Retinal pigment epithelial cell (primary cell): ENCODE measurements around the gene TMEM82.

Source experiments
- DNase-seq: peaks from one replicate; pipeline ENCODE4 v3.0.0-alpha.2; 2010; ENCODE audit warnings: low read depth
- H3K4me3 ChIP-seq: 2 replicates; pipeline ENCODE4 v1.5.1; 2011; ENCODE audit warnings: mild to moderate bottlenecking, low read length, control low read depth, moderate library complexity
- CTCF ChIP-seq: conservative IDR thresholded peaks from 2 replicates; pipeline ENCODE4 v1.5.1; 2011; ENCODE audit warnings: low read depth, low read length, control low read depth, inconsistent platforms

TMEM82 gene

DNA sequence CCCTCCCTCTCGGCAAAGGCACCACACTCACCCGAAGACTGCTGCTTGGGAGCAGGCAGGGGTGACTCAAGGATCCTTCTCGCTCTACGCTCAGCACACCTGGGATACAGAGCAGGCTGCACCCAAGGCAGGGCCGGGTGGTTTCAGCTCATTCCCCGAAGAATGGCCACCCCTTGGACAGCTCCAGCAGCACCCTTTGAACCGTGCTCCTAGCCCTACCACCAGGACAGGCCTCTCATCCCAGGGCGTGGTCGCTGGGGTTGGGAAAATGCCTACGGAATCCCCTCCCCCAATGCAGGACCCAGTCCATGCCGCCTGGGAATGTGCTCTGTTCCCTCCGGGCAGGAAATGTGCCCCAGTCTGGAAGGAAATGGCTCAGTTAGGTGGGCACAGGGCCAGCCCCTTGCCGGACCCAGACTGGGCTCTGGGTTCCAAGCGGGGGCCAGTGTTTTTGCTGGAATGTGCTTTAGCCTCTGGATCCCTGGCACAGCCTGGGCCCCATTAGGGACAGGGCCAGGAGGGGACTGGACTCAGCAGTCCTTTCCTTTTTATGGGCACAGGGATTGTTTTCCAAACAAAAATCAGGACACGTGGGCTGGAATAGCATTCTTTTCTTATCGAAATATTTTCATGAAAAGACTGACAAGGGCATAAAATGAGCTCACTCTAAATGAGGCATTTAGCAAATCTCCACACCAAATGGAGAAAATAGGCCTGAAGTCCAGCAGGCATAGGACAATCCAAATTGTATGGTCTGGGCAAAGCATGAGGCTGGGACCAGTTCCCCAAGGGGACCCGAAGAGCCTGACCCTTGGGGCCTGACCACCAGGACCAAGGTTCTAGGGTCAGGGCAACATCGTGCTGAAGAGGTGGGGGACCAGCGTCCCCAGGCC, 7.3 kb downstream of the TMEM82 start:
- no peak overlapping the region for H3K4me3 ChIP-seq
- DNase-seq, result no peak
- no peak for TF ChIP-seq CTCF

DNA sequence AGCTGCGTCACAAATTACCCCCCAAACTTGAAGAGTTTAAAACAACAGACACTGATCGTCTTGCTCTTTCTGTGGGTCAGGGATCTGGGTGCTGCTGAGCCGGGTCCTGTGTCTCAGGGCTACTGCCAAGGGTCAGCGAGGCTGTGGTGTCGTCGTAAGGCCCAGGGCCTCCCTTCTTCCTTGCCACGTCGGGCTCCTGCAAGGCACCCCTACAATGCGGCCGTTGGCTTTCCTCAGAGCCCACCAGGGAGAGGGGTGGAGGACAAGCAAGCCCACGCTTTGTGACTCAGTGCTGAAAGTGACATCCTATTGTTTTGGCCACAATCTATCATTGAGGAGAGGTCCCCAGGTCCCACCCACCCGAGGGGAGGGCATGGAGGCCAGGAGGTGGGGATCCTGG, 8.6 kb downstream of the TMEM82 start:
- TF ChIP-seq CTCF, result no peak
- no peak overlapping the region for H3K4me3 ChIP-seq
- DNase-seq, result no peak

- no peak for TF ChIP-seq CTCF
- DNase-seq, result no peak
Measured at GRCh38 chr1:15751717-15752116, 9.4 kb downstream of the TMEM82 start.

DNA sequence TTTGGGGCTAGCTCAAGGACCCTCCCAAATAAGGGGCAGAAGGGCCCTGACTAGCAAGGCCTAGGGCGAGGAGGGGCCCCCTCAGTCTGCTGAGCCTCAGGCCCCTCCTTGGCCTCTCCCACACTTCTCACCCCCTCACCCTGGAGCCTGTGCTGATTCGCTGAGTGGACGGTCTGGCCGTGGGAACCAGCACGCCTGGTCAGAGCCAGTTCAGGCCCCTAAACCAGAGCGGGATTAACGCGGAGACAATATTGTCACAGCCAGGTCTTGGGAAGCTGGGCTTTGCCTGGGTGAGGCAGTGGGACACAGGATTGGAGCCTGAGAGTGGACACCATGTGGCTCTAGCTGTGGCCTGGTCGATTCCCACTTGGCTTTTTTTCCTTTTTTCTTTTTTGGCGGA, 11.5 kb downstream of the TMEM82 start:
- no peak overlapping the region for H3K4me3 ChIP-seq
- no peak for DNase-seq
- no peak for TF ChIP-seq CTCF

More at GRCh38 chr1:15751717-15752116, 9.4 kb downstream of the TMEM82 start:
- no peak overlapping the region for H3K4me3 ChIP-seq

DNA sequence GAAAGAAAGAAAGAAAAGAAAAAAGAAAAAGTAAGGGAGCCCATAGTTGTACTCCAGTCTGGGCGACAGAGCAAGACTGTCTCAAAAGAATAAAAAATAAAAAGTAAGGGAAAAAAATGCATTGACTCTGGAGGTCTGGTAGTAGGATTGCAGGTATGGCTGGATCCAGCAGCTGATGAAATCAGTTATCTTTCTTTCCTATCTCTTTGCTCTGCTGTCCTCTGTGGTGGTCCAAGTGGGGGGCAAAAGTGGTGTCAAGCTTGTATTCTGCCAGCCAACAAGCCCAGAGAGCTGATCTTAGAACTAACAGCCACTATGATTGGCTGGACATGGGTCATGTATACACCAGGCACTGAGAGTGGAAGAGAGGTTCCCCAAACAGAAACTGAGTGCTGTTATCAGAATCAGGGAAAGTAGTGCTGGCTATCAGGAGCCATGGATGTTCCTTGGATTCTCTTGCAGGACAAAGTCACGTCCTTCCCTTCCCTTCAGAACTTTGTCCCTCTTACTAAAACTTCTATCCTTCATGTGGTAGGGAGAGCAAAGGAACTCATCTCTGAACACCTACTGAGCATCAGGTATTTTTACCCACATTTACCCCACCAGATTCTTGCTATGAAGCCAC, 12.8 kb downstream of the TMEM82 start:
- no peak overlapping the region for H3K4me3 ChIP-seq
- DNase-seq, result no peak
- no peak for TF ChIP-seq CTCF

DNA sequence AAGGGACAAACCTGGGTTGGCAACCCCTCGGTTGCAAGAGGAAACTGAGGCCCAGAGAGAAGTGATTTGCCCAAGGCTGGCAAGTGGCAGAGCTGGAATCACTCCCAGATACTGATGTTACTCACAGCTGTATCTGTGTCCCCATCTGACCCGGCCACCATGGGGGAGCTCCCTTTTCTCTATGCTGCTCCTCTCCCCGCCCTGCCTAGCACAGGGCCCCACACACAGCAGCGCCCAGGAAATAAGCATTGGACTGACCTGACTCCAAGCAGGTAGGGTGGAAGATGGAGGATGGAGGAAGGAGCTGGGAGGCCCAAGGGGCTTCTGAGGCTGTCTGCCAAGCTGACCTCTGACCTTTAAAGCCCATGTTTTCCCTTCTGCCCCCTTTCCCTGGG, 13.3 kb downstream of the TMEM82 start:
- no peak overlapping the region for H3K4me3 ChIP-seq
- no peak for TF ChIP-seq CTCF

More for the DNA sequence above, 13.3 kb downstream of the TMEM82 start:
- no peak for DNase-seq
